GM23248 (cell line): ENCODE results near the gene VILL.

ENCODE experiments used
- EZH2 ChIP-seq: fragments of 200-600 bp; sonication (generic); IDR thresholded peaks from 2 replicates; pipeline ENCODE4 v1.6.1; 2018; ENCODE audit warnings: antibody characterized with exemption, mild to moderate bottlenecking; ENCODE audit not compliant: insufficient read depth, poor library complexity, severe bottlenecking
- EZH2phosphoT487 ChIP-seq: fragments of 200-600 bp; sonication (generic); IDR thresholded peaks from 2 replicates; pipeline ENCODE4 v1.6.1; 2018; ENCODE audit warnings: antibody characterized with exemption, moderate library complexity, mild to moderate bottlenecking, low read depth; ENCODE audit not compliant: insufficient read depth

GRCh38 chr3:38039101-38039898 is 48.7 kb downstream of the VILL start, which contains the start of gene DLEC1:
- TF ChIP-seq EZH2phosphoT487 (no peak), EZH2 (no peak)
